Urinary bladder (tissue), 4 donors: ENCODE data around the gene SERINC4. TPM values are rescaled to one million over a fixed set of nuclear protein-coding genes. Genes with fewer than 3 reads are reported as not detected.
A peak's percentile ranks its signal among the peaks of the same experiment; 100 is the strongest.

Experiments
- DNase-seq: peaks from one replicate; pipeline ENCODE4 v3.0.0-alpha.2; 2015; ENCODE audit errors: extremely low spot score
- H3K27ac ChIP-seq: one replicate; pipeline ENCODE4 v1.5.1; 2013; ENCODE audit warnings: low read depth, mild to moderate bottlenecking, moderate library complexity
- H3K36me3 ChIP-seq: one replicate; pipeline ENCODE4 v1.6.1; 2013; ENCODE audit warnings: mild to moderate bottlenecking, moderate library complexity; ENCODE audit not compliant: insufficient read depth
- H3K4me1 ChIP-seq: one replicate; pipeline ENCODE4 v1.6.1; 2013; ENCODE audit warnings: mild to moderate bottlenecking, moderate library complexity; ENCODE audit not compliant: insufficient read depth
- H3K4me3 ChIP-seq: one replicate; pipeline ENCODE4 v1.5.1; 2013; ENCODE audit warnings: low read depth, low read length
- WGBS: extraction: QIAGEN DNeasy Blood & Tissue Kit; methylation state at CpG from one replicate; pipeline ENCODE4 v1.1.7; 2013; 5-methylcytosine and 5-hydroxymethylcytosine counted together
- polyA plus RNA-seq: library from polyadenylated mRNA; stranded (reverse); fragments of 200-250 nt; gene quantifications from one replicate; pipeline ENCODE4 v1.2.3, GENCODE V29; 2013
- total RNA-seq: library from RNA; depleted of rRNA; stranded (reverse); fragments of >200 nt; gene quantifications from one replicate; pipeline ENCODE4 v1.2.3, GENCODE V29; 2014
- donor health status: healthy with polysubstance abuse.
- donor health status: healthy.

SERINC4 gene
- total and polyA plus RNA-seq, 2 donors, result 0.61 TPM; not detected in 1

DNA sequence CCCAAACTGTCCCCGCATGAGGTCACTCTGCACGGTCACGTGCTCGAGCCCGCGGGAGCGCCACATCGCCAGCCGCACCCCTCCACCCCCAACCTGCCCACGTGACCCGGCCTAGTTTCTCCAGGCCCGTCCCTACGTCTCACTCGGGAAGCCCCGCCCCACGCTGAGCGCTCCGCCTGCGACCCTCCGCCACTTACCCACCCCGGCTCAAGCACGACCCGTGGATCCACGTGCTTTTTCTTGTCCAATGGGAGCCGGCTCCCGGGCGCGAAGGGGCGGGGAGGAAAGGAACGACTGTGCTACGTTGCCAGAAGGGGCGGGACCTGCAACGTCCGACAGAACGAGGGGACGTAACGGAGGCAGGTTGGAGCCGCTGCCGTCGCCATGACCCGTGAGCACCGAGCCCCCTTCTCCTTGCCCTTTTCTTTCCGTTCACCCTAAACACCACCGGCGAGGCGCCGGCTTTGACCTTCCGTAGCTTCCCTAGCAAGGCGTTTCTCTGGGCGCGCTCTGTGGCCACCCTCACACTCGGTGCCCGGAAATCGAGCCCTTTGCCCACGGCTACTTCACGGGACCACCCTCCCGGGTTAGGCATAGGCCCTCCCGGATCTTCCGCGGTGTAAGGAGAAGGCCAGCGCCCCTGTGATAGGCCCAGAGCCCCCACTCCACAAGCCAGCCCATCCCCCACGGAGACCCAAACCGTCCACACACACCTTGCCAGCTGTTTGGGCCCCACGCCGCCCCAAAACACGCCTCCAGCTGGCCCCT is 7.8 kb downstream of the SERINC4 start, which contains the start of gene SERF2:
SERF2 (plus strand) TSS at position 328 of the 768 bp plus-strand sequence; CDS start at position 385, 57 bp downstream.
- Histone ChIP-seq H3K4me3 (peak within 1 kb of the TSS; percentile 80), H3K4me1 (peaks cover 2% of the 10 kb centered on the region), H3K36me3 (no peaks in the 10 kb centered on the region), H3K27ac (peak within 1 kb of the TSS; percentile 98)
- under 1% methylated on average over 66 of the region's 66 CpGs for WGBS
- DNase-seq, result peak; percentile 99

DNA sequence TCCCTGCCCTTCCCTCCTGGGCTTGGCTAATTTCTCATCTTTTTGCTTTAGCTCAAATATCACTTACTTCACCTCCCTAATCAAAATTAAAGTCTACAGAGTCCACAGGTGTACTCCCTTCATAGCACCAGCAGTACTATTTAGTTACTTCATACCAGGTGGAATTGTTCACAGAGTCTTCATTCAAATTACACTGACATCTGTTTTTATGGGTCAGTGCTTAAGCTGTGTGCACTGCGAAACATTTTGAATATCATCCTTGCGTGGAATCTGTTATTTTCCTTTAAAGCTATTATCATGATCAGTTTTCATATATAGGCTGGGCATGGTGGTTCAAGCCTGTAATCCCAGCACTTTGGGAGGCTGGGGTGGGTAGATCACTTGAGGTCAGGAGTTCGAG is 10.6 kb downstream of the SERINC4 start:
- DNase-seq, result no peak
- Histone ChIP-seq H3K27ac (no peak overlapping the region), H3K36me3 (no peaks in the 10 kb centered on the region), H3K4me1 (no peaks in the 10 kb centered on the region), H3K4me3 (no peak overlapping the region)
- WGBS, result 96% methylated on average over 3 of the region's 3 CpGs

DNA sequence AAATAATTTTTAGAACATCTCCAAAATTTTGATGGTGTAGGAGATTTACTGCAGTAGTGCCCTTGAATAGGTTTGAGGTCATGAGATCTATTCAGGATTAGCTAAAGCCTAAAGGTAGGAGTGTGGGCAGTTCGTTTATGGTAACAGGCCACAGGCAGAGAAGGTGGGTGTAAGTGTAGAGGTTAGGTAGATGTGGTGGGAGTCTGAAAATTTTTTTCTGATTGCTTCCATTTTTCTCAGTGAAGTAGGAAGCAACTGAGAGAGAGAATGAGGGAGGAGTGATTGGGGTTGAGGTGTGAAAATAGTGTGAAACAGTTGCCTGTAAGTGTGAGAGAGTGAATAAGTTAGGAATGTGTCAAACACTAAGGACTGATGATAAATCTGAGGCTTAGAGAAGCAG is 21.0 kb downstream of the SERINC4 start:
- WGBS, result 91% methylated on average over 1 of the region's 1 CpG
- no peaks in the 10 kb centered on the region for H3K4me1 ChIP-seq
- no peak overlapping the region for H3K4me3 ChIP-seq
- H3K36me3 ChIP-seq, result no peaks in the 10 kb centered on the region
- DNase-seq, result no peak
- no peak overlapping the region for H3K27ac ChIP-seq

DNA sequence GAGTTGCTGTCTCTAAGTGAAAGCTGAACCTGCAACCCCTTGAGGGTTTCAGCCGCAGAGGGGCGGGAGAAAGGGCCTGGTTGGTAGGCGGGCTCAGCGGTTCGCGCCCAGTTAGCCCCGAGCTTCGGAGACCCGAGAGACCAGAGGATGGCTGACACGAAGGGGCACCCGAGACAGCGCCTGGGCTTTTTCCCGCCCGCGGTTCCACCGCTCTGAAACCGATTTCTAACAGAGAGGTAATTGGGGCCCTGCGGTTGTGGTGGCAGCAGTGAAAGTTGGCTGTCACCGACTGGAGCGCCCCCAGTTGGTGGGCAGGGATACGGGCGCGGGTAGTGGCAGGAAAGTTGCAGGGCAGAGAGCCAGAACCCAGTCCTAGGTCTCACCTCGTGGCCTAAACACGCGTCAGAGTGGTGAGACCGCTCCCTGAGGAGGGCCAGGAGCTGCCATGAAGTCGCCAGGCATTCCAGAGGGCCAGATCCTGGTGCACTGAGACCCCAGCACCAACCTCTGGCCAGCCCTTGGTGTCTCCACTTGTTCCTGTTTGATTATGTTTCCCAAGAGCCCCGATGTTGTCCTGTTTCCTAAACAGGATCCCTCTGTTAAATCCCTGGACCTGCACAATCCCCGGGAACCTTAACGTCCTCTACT is 22.6 kb downstream of the SERINC4 start:
- Histone ChIP-seq H3K27ac (peak overlapping the region; percentile 40), H3K4me3 (peak overlapping the region; percentile 55), H3K4me1 (no peaks in the 10 kb centered on the region), H3K36me3 (peaks cover 4% of the 10 kb centered on the region)
- DNase-seq, result no peak
- 1% methylated on average over 31 of the region's 31 CpGs for WGBS

DNA sequence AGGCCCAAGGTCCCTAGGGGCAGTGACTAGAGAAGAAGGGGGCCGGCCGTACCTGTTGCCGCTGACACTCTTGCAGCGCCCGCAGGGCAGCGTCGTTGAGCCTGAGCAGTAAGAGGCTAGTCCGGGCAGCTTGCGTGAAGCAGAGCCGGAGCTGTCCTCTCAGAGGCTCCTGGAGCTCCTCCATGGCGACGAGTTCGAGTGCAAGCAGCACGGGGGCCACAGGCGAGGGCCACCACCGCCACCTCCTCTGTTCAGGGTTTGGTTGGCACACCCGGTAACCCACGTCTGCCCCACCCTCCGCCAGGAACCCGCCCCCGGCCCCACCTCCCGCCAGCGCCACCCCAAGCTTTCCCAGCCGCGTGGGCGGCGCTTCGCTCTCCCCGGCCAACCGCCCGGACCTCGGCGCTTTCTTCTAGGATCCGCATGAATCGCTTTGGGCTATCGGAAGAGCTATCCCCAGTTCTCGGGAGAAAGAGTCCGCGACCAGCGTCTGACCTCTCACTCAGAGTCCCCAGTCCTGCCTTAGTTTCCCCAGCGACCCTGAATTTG is 23.2 kb downstream of the SERINC4 start, which contains the start of gene ELL3:
ELL3 (minus strand) TSS at position 249 of the 549 bp plus-strand sequence; CDS start at position 184, 65 bp downstream.
- H3K27ac ChIP-seq, result peak within 1 kb of the TSS; percentile 64
- WGBS, result under 1% methylated on average over 41 of the region's 41 CpGs
- peaks cover 4% of the 10 kb centered on the region for H3K36me3 ChIP-seq
- peak within 1 kb of the TSS; percentile 55 for H3K4me3 ChIP-seq
- H3K4me1 ChIP-seq, result no peaks in the 10 kb centered on the region
- DNase-seq, result no peak

DNA sequence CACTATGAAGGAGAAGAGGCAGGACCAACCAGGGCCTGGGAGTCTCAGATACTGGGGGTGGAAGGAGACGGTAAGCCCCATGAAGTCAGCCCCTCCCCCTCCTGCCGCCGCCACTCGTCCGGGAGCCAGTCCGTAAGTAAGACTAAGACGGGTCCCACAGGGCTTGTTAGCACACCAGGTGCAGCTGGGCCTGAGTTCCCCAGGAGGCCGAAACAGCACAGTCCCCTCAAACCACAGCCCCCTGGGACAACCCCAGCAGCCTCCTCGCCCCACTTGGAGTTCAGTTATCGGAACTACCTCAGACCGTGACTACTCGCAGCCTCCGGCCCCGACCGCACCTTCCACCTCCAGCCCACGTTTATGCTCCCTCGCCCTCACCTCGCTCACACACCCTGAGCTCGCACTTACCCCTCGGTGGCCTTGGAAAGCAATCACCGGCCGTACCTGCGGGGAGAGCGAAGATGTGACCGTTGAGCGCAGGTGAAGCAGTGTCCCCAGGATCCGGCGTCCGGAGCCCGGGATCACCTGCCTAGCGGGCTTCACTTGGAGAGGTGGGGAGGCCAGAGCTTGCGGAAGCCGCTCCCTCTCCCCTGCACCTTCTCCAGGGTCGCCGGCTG is 23.8 kb downstream of the SERINC4 start:
- Histone ChIP-seq H3K4me3 (peak overlapping the region; percentile 55), H3K27ac (peak overlapping the region; percentile 64), H3K4me1 (no peaks in the 10 kb centered on the region), H3K36me3 (peaks cover 5% of the 10 kb centered on the region)
- DNase-seq, result no peak
- 26% methylated on average over 35 of the region's 35 CpGs for WGBS

DNA sequence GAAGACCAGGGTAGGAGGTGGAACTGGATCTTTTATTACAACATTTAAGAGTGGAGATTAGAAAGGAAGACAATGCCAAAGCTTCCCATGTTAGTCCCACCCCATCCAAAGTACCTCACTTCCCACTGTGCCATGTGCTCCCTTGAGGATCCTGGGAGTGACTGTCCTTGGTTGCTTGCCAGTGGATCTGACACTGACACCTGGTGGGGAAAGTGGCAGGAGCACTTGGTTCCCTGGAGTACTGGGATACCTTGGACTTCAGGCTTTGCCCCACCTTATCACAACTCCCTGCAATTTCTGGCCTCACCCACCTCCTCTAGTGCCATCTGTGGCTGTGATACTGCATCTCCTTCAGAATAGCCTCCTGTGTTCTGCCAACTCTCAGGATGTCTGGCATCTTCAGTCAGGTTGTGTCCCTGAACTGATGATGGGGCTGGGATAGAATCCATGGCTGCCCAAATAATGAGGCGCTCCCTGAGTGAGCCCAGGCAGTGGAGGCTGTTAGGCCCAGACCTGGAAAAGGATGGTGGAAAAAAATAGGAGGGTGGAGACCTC is 24.5 kb downstream of the SERINC4 start:
- no peak overlapping the region for H3K4me3 ChIP-seq
- H3K36me3 ChIP-seq, result peaks cover 5% of the 10 kb centered on the region
- DNase-seq, result no peak
- H3K4me1 ChIP-seq, result no peaks in the 10 kb centered on the region
- H3K27ac ChIP-seq, result no peak overlapping the region
- WGBS, result 98% methylated on average over 1 of the region's 1 CpG

DNA sequence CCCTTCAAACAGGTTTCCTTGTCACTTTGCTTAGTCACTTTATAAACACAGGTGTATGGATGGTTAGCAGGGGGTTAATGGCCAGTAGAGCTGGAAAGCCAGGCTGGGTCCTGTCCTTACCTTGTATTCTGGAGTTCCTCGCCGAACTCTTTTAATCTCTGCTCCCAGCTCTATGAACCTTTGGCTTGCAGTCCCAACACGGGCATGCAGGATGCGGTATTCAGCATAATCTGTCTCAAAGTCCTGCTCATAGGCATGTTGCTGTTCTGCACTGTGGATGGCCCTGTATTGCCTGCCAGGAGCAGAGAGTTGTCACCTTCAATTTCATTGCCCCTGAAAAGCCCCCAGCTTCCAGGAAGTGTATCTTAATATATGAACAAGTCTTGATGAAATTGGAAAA is 26.0 kb downstream of the SERINC4 start:
- H3K4me3 ChIP-seq, result no peak overlapping the region
- WGBS, result 68% methylated on average over 4 of the region's 4 CpGs
- H3K4me1 ChIP-seq, result no peaks in the 10 kb centered on the region
- peaks cover 6% of the 10 kb centered on the region for H3K36me3 ChIP-seq
- no peak overlapping the region for H3K27ac ChIP-seq
- DNase-seq, result no peak

DNA sequence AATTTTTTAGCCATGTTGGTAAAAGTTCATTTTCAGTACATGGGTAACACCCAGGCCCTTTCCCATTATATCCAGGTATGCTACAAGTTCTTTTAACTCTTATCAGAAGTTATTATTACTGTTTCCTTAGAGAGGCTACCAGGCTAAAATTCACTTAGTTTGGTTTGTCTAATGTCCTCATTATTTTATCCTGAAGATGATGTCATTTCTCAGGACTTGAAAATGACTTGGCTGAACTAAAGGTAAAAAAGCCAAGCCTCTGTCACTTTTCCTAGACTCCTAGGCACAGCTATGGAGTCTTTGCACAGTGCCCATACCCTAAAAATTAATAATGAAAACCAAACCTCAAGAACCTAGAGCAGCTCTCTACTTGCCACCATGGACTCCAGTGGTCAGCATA is 27.4 kb downstream of the SERINC4 start:
- Histone ChIP-seq H3K4me1 (no peaks in the 10 kb centered on the region), H3K27ac (no peak overlapping the region), H3K36me3 (peaks cover 10% of the 10 kb centered on the region), H3K4me3 (no peak overlapping the region)
- DNase-seq, result no peak

DNA sequence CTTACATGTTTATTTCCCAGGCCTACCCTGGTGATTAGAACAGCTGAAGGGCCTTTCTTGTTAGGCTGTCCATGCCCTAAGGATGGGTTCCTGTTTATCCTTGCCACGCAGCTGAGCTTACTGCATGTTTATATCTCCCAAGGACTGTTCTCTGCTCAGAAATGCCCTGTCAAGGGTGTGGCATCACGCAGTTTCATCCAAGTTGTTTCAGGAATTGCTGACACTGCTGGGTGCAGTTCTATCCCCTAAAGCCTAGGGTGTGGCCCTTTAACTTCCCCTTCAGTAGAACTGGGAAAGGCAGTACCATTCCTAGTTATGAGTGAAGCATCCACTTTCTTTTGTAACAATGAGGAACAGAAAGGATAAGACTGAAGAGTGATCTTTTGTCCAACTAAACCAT is 28.2 kb downstream of the SERINC4 start:
- Histone ChIP-seq H3K36me3 (peaks cover 11% of the 10 kb centered on the region), H3K27ac (no peak overlapping the region), H3K4me1 (no peaks in the 10 kb centered on the region), H3K4me3 (no peak overlapping the region)
- no peak for DNase-seq
- 54% methylated on average over 2 of the region's 2 CpGs for WGBS

DNA sequence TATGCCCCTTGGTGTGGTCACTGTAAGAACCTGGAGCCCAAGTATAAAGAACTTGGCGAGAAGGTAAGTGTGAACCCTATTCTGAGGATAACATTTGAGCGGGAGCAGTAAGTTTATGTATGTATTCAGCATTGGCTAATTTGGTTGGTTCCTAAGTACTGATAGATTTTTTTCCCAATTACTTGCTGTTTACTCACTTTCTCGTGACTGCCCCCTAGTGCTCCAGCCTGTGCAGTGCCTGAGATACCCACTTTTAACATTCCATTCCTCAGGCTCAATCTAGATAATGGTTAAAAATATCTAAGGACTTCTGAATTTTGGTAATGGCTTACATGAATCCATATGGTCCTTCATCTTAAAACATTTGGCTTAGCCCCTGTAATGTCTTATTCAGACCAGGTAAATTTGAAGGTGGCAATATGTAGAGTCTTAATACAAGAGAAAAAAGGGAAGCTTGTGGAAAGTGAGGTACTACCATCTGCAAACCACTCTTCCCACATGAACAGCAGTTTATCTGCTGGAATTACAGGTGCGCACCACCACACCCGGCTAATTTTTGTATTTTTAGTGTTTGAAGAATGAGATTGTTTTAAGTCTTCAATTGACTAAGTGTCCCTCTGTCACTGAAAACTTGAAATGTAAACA is 30.3 kb downstream of the SERINC4 start:
- no peak overlapping the region for H3K27ac ChIP-seq
- H3K36me3 ChIP-seq, result peaks cover 15% of the 10 kb centered on the region
- H3K4me3 ChIP-seq, result no peak overlapping the region
- 70% methylated on average over 5 of the region's 5 CpGs for WGBS
- H3K4me1 ChIP-seq, result no peaks in the 10 kb centered on the region
- DNase-seq, result no peak

DNA sequence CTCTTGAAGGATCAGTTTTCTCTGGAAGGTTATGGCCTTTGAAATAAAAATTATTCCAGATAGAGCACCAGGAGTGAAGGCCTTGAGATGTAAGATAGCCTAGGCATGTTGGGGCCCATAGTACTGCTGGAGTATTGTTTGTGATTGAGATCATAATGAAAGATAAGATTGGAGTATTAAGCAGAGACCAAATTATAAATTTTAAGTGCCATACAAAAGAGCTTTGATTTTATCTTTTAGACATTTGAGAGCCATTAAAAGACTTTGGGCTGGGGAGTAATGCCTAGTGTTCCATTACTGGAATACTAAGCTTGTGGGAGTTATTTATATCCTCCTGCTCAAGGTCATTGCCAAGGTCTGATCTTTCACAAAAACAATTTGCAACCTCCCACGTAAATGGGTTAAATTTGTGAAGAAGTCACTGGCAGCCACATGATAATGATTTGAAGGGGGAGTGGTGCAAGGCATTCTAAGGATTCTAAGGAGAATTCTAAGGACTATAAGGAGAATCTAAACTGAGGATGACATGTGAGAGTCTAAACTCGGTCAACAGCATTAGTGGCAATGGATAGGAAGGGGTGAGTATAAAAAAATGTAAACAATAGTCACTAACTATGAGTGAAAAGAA is 36.1 kb downstream of the SERINC4 start:
- Histone ChIP-seq H3K4me3 (no peak overlapping the region), H3K36me3 (peaks cover 10% of the 10 kb centered on the region), H3K4me1 (no peaks in the 10 kb centered on the region), H3K27ac (no peak overlapping the region)
- no peak for DNase-seq
- WGBS, result 40% methylated on average over 2 of the region's 2 CpGs

DNA sequence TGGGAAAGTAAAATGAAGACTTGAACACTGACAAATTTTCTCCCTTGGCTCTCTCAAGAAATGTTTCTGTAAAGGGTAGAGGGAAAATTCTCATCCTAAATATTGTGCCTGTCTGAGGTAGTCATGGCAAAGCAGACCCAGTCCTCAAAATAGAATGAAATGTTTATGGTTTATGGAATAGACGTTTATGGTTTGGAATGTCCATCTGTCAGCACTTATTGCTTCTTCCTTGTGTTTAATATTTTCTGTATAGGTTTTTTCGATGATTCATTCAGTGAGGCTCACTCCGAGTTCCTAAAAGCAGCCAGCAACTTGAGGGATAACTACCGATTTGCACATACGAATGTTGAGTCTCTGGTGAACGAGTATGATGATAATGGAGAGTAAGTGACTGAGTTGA is 37.2 kb downstream of the SERINC4 start:
- WGBS, result 34% methylated on average over 6 of the region's 6 CpGs
- Histone ChIP-seq H3K36me3 (peaks cover 11% of the 10 kb centered on the region), H3K27ac (no peak overlapping the region), H3K4me1 (no peaks in the 10 kb centered on the region), H3K4me3 (no peak overlapping the region)
- DNase-seq, result no peak
